Loucy (cell line): ENCODE results near the gene ZNF692.

ENCODE experiments used
- H2AFZ ChIP-seq: fragments of 200-600 bp; sonication (generic); 2 replicates; pipeline ENCODE4 v1.6.0; 2016; ENCODE audit warnings: antibody characterized with exemption, mild to moderate bottlenecking, low read length, moderate library complexity
- H3F3A ChIP-seq: fragments of 200-600 bp; 2 replicates; pipeline ENCODE4 v1.6.0; 2016; ENCODE audit warnings: antibody characterized with exemption, low read depth, mild to moderate bottlenecking
- H3K27me3 ChIP-seq: fragments of 200-600 bp; sonication (generic); 2 replicates; pipeline ENCODE4 v1.6.1; 2014; ENCODE audit warnings: low read length, mild to moderate bottlenecking; ENCODE audit not compliant: insufficient read depth, poor library complexity, severe bottlenecking
- H3K36me3 ChIP-seq: fragments of 200-600 bp; sonication (generic); 2 replicates; pipeline ENCODE4 v1.6.1; 2016; ENCODE audit warnings: low read length; ENCODE audit not compliant: insufficient read depth
- H3K4me1 ChIP-seq: fragments of 200-600 bp; sonication (generic); 2 replicates; pipeline ENCODE4 v1.5.1; 2014; ENCODE audit warnings: low read length, mild to moderate bottlenecking; ENCODE audit not compliant: insufficient read depth, poor library complexity, severe bottlenecking
- H3K4me2 ChIP-seq: fragments of 200-600 bp; sonication (generic); 2 replicates; pipeline ENCODE4 v1.6.0; 2014; ENCODE audit warnings: antibody characterized with exemption, low read length, low read depth, mild to moderate bottlenecking; ENCODE audit not compliant: poor library complexity, severe bottlenecking
- H3K4me3 ChIP-seq: fragments of 200-600 bp; sonication (generic); 2 replicates; pipeline ENCODE4 v1.5.1; 2014; ENCODE audit warnings: low read length, mild to moderate bottlenecking, mixed read lengths; ENCODE audit not compliant: poor library complexity, severe bottlenecking
- H3K79me2 ChIP-seq: fragments of 200-600 bp; sonication (generic); 2 replicates; pipeline ENCODE4 v1.6.1; 2014; ENCODE audit warnings: low read length; ENCODE audit not compliant: insufficient read depth
- H3K9ac ChIP-seq: fragments of 200-600 bp; sonication (generic); 2 replicates; pipeline ENCODE4 v1.6.0; 2014; ENCODE audit warnings: mild to moderate bottlenecking, low read depth, low read length, moderate library complexity; ENCODE audit not compliant: poor library complexity, severe bottlenecking
- H3K9me2 ChIP-seq: fragments of 200-600 bp; sonication (generic); replicated peaks from 2 replicates; pipeline ENCODE4 v1.6.1; 2016; ENCODE audit warnings: low read depth, low read length, mixed read lengths
- H3K9me3 ChIP-seq: fragments of 200-600 bp; sonication (generic); 2 replicates; pipeline ENCODE4 v1.6.1; 2014; ENCODE audit warnings: mild to moderate bottlenecking, antibody characterized with exemption, low read length, low read depth; ENCODE audit not compliant: insufficient read depth
- H4K20me1 ChIP-seq: fragments of 200-600 bp; sonication (generic); 2 replicates; pipeline ENCODE4 v1.6.0; 2014; ENCODE audit warnings: antibody characterized with exemption, low read length, mild to moderate bottlenecking; ENCODE audit not compliant: insufficient read depth, poor library complexity, severe bottlenecking
- EZH2phosphoT487 ChIP-seq: fragments of 200-600 bp; IDR thresholded peaks from 2 replicates; pipeline ENCODE4 v1.6.1; 2018; ENCODE audit warnings: antibody characterized with exemption, mild to moderate bottlenecking, moderate library complexity, borderline replicate concordance
- TF ChIP-seq, protein P1 (sequence below): fragments of 200-600 bp; sonication (generic); conservative IDR thresholded peaks from 2 replicates; pipeline ENCODE4 v1.5.1; 2014; ENCODE audit warnings: mild to moderate bottlenecking, antibody characterized with exemption, low read length

The ZNF692 gene

DNA sequence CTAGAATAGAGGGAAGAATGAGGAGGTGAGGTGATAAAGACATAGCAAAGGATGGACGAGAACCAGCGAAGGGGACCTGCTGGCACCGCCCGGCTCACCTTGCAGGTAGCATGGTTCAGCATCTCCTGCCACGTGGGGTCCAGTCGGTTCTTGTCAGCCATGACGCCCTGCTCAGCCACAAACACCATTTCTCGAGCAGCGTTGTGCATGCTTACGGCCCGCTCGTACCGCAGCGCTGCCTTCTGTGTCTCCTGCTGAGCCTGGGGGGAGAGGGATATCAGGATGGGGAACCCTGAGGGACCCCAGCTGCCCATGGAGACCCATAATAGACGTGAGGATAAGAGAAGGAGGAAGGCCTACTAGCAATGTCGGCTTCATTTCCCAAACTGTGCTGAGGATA is 44.5 kb downstream of the ZNF692 start:
- H3K9me3 ChIP-seq, result no peaks in the 10 kb centered on the region
- peaks cover 10% of the 10 kb centered on the region for H3K79me2 ChIP-seq
- no peak overlapping the region for H3K9ac ChIP-seq
- TF ChIP-seq, protein P1, sequence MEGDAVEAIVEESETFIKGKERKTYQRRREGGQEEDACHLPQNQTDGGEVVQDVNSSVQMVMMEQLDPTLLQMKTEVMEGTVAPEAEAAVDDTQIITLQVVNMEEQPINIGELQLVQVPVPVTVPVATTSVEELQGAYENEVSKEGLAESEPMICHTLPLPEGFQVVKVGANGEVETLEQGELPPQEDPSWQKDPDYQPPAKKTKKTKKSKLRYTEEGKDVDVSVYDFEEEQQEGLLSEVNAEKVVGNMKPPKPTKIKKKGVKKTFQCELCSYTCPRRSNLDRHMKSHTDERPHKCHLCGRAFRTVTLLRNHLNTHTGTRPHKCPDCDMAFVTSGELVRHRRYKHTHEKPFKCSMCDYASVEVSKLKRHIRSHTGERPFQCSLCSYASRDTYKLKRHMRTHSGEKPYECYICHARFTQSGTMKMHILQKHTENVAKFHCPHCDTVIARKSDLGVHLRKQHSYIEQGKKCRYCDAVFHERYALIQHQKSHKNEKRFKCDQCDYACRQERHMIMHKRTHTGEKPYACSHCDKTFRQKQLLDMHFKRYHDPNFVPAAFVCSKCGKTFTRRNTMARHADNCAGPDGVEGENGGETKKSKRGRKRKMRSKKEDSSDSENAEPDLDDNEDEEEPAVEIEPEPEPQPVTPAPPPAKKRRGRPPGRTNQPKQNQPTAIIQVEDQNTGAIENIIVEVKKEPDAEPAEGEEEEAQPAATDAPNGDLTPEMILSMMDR, result no peak
- TF ChIP-seq EZH2phosphoT487, result no peak
- H3K4me3 ChIP-seq, result no peak overlapping the region
- no peak overlapping the region for H3K4me2 ChIP-seq
- no peaks in the 10 kb centered on the region for H4K20me1 ChIP-seq
- H3K27me3 ChIP-seq, result no peaks in the 10 kb centered on the region
- H3K36me3 ChIP-seq, result peaks cover 35% of the 10 kb centered on the region; the same call in 1 of the 2 replicates
- peaks cover 22% of the 10 kb centered on the region for H3K4me1 ChIP-seq
- H3K9me2 ChIP-seq, result no peaks in the 10 kb centered on the region
- H2AFZ ChIP-seq, result no peak overlapping the region
- no peaks in the 10 kb centered on the region for H3F3A ChIP-seq

DNA sequence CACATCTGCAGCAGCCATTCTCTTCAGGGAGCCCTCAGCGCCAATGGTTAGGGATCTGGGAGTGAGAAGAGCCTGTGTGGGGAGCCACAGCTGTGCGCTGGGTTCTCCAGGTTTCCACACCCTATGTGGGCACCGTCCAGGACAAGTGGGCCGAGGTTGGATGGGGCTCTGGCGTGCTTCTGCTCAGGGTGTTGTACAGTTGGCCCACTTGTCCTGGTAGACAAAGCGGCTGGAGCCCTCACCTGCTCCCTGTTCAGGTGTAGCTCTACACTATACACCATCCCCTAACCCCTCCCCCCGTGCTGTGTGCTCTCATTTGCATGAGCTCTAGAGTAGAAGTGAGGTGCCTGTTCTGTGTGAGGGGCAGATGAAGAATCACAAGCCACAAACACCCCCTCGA is 45.3 kb downstream of the ZNF692 start:
- Histone ChIP-seq H3K9ac (no peak overlapping the region), H3K4me2 (no peak overlapping the region)
- TF ChIP-seq EZH2phosphoT487, result no peak
- TF ChIP-seq, protein P1, result no peak

DNA sequence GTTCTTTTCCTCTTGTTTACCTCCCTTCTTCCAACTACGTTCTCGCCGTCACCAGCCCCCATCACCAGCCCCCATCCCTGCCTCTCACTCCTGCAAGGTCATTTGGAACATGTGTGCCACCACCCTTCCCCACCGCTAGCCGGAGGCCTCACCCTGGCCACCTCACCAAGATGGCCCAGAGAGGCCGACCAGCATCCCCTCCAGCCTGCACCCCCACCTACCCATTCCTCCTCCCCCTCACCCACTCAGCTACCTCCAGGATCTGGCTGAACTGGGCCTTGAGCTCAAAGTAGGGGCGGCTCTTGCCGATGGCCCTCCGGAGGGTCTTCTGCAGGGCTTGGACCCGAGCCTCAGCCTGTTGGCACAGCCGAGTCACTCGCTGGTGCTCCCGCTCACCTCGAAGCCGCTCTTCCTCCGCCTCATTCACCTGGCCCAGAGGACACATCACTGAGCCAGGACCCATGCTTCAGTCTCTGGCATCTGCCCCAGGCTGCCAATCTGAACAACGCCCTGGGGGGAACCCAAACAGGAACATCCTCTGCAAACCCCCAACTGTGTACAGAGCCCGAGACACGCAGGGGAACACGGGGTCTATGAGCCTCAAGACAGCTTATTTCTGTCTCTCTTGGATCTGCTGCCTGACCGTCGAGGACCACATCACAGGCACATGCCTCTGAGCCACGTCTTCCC is 46.0 kb downstream of the ZNF692 start:
- H3K27me3 ChIP-seq, result no peaks in the 10 kb centered on the region
- TF ChIP-seq, protein P1, result no peak
- no peak for TF ChIP-seq EZH2phosphoT487
- no peaks in the 10 kb centered on the region for H3F3A ChIP-seq
- no peaks in the 10 kb centered on the region for H3K9me2 ChIP-seq
- H3K9ac ChIP-seq, result no peak overlapping the region
- no peaks in the 10 kb centered on the region for H4K20me1 ChIP-seq
- H3K9me3 ChIP-seq, result no peaks in the 10 kb centered on the region
- H3K4me2 ChIP-seq, result no peak overlapping the region
- H2AFZ ChIP-seq, result no peak overlapping the region
- H3K4me1 ChIP-seq, result peaks cover 14% of the 10 kb centered on the region
- H3K36me3 ChIP-seq, result peaks cover 35% of the 10 kb centered on the region; the same call in 1 of the 2 replicates
- H3K79me2 ChIP-seq, result no peaks in the 10 kb centered on the region
- no peak overlapping the region for H3K4me3 ChIP-seq

More for the DNA sequence above, 45.3 kb downstream of the ZNF692 start:
- H3K79me2 ChIP-seq, result peaks cover 2% of the 10 kb centered on the region; the same call in 1 of the 2 replicates
- H2AFZ ChIP-seq, result no peak overlapping the region
- H3K27me3 ChIP-seq, result no peaks in the 10 kb centered on the region
- H3K4me1 ChIP-seq, result peaks cover 14% of the 10 kb centered on the region
- no peaks in the 10 kb centered on the region for H3F3A ChIP-seq
- H3K4me3 ChIP-seq, result no peak overlapping the region
- peaks cover 35% of the 10 kb centered on the region; the same call in 1 of the 2 replicates for H3K36me3 ChIP-seq
- no peaks in the 10 kb centered on the region for H3K9me3 ChIP-seq
- H3K9me2 ChIP-seq, result no peaks in the 10 kb centered on the region
- H4K20me1 ChIP-seq, result no peaks in the 10 kb centered on the region
